Choroid plexus epithelial cell (primary cell): ENCODE measurements around the gene S100A2.

ENCODE experiments used
- DNase-seq: peaks from one replicate; pipeline ENCODE4 v3.0.0-alpha.2; 2010; ENCODE audit warnings: low read depth
- H3K4me3 ChIP-seq: 2 replicates; pipeline ENCODE4 v1.5.1; 2011; ENCODE audit warnings: low read depth, mild to moderate bottlenecking, control low read depth, low read length, moderate library complexity
- CTCF ChIP-seq: conservative IDR thresholded peaks from 2 replicates; pipeline ENCODE4 v1.5.1; 2011; ENCODE audit warnings: low read depth, mild to moderate bottlenecking, control low read depth, inconsistent platforms, low read length, moderate library complexity

Gene S100A2

GRCh38 chr1:153540394-153541361 is 25.0 kb downstream of the S100A2 start, which contains the start of gene S100A5:
Gene S100A5 (minus strand): TSS chr1:153540934. CDS start chr1:153540191, 743 bp downstream.
- no peak for TF ChIP-seq CTCF
- H3K4me3 ChIP-seq, result no peak within 1 kb of the TSS
- DNase-seq, result no peak

GRCh38 chr1:153539395-153540093 is 26.1 kb downstream of the S100A2 start:
- no peak overlapping the region for H3K4me3 ChIP-seq
- DNase-seq, result no peak
- TF ChIP-seq CTCF, result no peak

- no peak for TF ChIP-seq CTCF
- DNase-seq, result no peak
These were observed 27.3 kb downstream of the S100A2 start for GRCh38 chr1:153538315-153538821.

GRCh38 chr1:153537376-153537730 is 28.3 kb downstream of the S100A2 start:
- no peak for DNase-seq
- TF ChIP-seq CTCF, result no peak
- no peak overlapping the region for H3K4me3 ChIP-seq

More at GRCh38 chr1:153538315-153538821, 27.3 kb downstream of the S100A2 start:
- no peak overlapping the region for H3K4me3 ChIP-seq

GRCh38 chr1:153536671-153537375 is 28.8 kb downstream of the S100A2 start:
- no peak for DNase-seq
- TF ChIP-seq CTCF, result no peak
- H3K4me3 ChIP-seq, result no peak overlapping the region

- TF ChIP-seq CTCF, result no peak
- peak overlapping the region; percentile 69 for H3K4me3 ChIP-seq
- DNase-seq, result peak; percentile 72
These were observed 29.5 kb downstream of the S100A2 start for GRCh38 chr1:153536012-153536670.
